ENCODE data around the gene DZANK1.
"Not testable (repeated sequence)": the region's sequence is repeated elsewhere in the genome, so short reads cannot be mapped to it uniquely, and the experiment has no call there.

The DZANK1 gene

DNA sequence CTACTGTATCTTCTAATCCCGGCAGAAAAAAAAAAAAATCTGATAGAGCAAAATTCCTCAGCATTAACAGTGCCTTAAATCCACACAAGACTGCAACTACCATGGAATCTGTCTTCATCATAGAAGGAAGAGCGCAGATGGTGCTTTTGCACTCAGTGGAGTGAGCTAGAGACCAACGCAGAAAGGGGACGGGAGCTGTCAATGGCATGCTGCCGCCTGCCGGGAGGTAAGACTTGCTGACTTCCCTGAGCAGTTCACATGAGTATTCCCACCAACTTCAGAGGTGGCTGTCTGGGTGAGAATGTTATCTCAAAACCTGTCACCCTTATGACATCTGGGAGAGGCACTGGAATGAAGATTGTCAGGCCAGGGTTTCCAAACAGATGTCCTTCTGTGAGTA lies 35.6 kb downstream of the DZANK1 start:
- no peak for DNase-seq

- no peak for DNase-seq
Observed at GRCh38 chr20:18430172-18430826, 36.5 kb downstream of the DZANK1 start.

- DNase-seq: no peak
Observed at GRCh38 chr20:18428490-18429173, 38.2 kb downstream of the DZANK1 start.

DNA sequence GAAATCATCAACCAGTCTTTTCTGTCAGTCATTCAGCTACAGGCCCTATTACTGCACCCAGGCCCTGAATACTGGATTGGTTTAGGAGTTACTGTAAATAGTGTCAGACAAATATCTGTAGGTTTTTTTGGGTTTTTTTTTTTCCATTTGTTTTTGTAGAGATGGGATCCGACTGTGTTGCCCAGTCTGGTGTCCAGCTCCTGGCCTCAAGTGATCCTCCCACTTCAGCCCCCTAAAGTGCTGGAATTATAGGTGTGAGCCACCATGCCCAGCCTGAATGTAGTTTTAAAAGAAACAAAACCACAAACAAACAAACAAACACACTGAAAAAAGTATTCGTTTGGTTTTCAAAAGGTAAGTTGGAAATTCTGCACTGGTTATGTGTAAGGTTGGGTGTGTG lies 39.6 kb downstream of the DZANK1 start:
- no peak for DNase-seq

DNA sequence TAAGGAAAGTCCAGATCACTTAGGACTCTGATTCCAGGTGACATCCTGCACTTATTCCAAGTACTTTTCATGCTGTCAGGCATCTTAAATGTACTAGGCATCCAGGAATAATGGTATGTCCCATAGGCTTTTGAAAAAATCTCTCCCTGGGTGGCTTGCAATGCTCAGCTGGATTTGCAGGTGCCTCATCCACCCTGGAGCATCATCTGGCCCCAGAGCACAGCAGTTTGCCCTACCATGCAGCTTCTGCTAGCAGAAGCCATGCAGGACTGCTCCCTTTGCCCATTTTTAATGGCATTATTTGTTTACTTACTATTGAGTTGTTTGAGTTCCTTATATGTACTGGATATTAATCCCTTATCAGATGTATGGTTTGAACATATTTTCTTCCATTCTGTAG lies 45.2 kb downstream of the DZANK1 start:
- no peak for DNase-seq

DNA sequence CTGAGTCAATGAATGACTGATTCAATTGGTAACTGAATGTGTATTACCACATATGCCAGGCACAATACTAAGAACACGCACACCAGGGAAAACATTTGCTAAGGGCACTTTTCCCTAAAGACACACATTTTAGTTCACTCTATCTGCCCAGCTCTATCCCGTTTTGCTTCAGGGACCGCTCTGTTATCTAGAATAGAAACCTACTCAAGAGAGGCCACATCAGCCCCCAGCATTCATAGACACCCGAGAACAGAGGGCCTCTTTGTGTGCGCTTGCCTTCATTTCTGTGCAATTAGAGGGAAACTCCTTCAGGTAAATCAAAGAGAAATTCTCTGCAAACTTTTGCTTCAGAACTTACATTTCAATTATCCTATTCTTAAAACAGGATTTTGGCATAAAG lies 50.3 kb downstream of the DZANK1 start:
- no peak for DNase-seq

DNA sequence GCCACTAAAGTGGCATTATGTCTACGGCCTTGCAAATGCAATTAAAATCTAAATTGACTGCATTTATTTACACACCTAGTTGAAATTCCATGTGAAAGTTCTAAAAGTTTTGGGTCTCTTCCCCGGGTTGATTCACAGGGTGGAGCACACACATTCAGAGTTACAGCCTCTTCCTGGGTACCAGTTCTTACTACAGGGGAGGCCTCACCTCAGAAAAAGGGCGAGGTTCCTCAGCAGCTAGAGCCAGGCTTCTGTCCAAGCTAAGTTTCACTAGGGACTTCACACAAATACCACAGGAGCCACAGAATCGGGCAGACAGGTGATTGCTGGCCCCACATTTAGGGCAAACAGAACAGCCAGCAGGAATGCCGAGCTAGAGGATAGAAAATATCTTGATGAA lies 52.7 kb downstream of the DZANK1 start:
- DNase-seq: no peak

GRCh38 chr20:18412221-18412901 lies 54.5 kb downstream of the DZANK1 start:
- DNase-seq: no peak

DNA sequence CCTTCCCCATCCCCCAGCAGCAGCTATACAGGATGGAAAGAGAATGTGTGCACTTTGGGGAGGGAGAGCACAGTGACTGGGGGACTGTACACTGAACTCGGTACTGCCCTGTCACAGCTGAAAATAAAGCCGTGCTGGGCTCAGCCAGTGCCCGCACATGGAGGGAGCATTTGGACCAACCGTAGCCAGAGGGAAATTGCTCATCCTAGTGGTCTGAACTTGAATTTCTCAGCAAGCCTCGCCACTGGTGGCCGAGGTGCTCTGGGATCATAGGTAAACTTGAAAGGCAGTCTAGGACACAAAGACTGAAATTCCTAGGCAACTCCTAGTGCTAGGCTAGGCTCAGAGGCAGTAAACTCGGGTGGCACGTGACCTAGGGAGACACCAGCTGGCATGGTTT lies 61.0 kb downstream of the DZANK1 start:
- DNase-seq: no peak

GRCh38 chr20:18404172-18404571 lies 62.7 kb downstream of the DZANK1 start:
- no peak for DNase-seq

DNA sequence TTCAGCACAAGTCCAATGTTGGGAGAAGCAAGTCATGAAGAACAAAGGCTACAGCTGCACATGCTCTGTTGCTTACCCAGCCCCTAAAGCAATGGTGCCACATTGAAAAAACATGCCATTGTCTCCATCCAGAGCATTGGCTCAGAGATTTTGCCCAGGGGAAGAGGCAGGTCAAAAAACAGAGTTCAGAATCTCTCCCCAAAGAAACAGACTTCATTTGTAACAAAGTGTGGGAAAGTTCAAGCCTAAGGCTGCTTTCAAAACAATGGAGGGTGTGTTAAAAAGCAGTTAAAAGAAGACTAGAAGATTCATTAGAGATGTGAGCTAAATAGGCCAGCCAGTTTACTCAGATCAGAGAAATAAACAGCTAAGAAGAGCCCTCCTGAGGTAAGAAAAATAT lies 63.6 kb downstream of the DZANK1 start:
- no peak for DNase-seq

DNA sequence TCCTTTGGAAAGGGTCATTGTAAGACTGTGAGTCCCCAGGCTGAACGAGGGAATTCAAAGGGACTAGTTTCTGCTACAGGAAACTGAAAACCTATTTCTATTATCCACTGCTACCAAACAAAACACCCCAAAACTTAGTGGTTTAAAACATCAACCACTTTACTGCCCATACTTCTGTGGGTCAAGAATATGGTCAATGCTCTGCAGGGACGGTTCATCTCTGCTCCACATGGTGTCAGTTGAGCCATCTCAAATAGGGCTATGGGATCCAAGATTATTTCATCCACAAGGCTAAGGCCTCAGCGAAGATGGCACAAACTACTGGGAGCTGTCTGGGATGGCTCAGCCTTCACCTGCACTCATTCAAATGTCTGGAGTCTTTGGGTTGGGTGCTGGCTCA lies 65.5 kb downstream of the DZANK1 start:
- DNase-seq: no peak

DNA sequence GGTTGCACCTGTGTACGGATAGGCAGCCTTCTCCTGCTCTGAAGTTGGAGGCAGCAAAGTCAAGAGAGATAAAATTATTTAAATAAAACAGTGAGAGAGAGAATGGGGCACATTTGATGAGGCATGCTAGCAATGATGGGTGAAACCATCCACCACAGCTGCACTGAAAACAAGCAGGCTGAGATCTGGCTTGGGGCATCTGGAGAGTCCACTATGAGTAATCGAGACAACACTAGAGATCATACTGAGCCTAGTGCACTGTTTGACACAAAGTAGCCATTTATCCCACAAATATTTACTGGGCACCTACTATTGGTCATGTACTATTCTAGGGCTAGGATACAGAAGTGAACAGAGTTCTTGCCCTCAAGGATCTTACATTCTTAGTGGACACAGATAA lies 66.4 kb downstream of the DZANK1 start:
- DNase-seq: no peak

DNA sequence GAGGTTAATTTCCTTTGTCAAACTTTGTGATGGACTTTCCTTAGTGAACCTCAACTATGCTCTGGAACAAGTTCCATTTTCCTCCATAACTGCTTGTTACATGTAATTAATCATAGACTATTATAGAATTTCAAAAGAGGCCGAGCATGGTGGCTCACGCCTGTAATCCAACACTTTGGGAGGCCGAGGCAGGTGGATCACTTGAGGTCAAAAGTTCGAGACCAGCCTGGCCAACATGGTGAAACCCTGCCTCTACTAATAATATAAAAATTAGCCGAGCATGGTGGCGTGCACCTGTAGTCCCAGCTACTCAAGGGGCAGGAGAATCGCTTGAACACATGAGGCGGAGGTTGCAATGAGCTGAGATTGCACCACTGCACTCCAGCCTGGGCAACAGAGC lies 68.1 kb downstream of the DZANK1 start:
- DNase-seq: not testable (repeated sequence)

GRCh38 chr20:18397030-18397429 lies 69.8 kb downstream of the DZANK1 start:
- DNase-seq: no peak

DNA sequence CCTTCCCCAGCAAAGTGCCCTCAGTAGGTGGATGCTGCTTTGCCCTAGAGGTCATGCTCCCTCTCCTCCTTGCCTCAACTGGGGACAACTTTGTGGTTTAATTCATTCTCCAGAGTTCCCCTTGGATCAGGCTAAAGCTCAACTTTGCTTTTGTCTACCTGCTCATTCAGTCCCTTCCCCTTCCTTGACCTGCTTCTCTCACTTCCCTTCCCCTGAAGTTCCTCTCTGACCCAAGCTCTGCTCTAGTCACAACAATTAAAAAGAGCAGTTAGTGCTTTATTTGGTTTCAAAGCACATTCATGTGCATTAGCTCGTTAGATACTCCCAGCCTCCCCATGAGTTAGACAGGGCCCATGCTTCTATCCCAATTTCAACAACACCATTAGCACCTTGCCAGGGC lies 71.3 kb downstream of the DZANK1 start:
- DNase-seq: no peak

DNA sequence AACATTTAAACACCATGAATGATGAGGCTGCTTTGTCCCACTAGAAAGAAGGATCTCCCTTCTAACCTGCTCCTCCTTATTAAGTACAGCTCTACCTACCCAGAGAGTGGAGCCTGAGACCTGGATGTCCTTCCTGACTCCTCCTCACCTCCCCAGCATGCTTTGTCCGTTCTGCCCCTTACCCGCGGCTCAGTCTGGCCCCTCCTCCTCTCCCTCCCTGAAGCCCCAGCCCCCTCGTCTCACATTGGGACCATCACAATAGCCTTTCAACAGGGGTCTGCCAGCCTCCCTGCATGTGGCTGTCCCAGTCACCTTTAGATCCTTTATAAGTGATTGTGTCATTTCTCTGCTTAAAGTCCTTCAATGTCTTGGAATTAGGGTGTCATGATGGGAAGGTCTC lies 72.5 kb downstream of the DZANK1 start:
- DNase-seq: no peak

DNA sequence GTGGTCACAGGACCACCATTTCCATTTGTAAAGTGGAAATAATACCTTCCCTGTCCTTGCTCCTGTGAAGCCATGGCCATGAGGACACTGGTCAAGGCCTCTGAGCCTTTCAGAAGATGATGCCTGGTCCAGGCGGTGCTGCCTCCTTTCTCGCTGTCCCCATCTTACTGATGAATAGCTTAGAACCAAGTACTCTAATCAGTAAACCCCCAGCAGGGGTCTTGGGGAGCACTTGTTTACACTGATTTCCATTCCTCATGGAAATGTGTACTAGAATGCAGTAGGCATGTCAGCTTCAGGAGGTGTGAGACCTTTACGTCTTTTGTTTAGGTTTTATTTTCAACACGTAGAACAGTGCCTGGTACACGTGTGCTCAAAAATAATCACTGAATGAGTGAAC lies 75.1 kb downstream of the DZANK1 start:
- DNase-seq: no peak

GRCh38 chr20:18390201-18390600 lies 76.6 kb downstream of the DZANK1 start:
- no peak for DNase-seq

DNA sequence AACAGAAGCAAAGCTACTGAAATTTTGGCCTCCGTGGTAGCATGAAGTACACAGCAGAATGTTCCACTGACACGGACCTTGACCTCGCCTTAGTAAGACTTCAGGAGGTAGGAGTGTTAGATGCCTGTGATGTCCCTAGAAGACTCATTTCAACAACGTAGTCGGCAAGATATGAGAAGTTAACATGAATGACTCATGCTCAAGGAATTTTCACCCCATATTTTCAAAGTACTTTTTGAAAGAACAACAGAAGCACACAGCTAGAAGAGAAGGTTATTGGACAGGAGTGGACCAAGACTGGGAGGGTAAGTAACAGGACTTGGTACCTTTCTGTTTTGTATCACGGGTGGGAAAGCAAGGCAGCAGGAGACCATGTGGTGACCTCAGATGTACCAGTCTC lies 78.0 kb downstream of the DZANK1 start:
- no peak for DNase-seq

- no peak for DNase-seq
Observed at GRCh38 chr20:18380908-18381529, 85.8 kb downstream of the DZANK1 start.

DNA sequence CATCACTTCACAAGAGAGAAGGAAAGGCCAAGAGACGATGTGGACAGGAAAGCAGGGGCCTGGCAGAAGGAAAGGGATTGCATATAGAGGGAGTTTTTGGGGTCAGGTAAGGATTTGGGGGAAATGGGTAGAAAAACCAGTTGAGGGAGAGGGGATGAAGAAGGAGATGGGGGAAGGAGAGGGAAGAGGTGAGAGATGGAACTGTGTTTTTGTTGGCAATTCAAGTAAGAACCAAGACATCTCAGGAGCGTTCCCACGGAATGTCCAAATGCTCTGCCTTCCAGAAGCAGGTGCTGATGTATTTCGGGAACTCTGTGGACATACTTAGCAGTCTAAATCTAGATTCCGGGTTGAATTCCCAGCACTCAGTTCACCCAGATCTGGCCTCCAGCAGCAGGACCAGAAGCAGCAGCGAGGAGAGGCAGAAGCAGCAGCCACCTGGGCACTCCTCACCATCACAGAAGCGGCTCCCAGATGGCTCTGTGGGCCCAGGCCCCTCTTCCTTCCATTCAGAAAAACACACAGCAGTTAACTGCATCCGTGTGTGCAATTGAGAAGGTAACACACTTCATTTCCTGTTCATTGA lies 88.8 kb downstream of the DZANK1 start:
- no peak for DNase-seq

DNA sequence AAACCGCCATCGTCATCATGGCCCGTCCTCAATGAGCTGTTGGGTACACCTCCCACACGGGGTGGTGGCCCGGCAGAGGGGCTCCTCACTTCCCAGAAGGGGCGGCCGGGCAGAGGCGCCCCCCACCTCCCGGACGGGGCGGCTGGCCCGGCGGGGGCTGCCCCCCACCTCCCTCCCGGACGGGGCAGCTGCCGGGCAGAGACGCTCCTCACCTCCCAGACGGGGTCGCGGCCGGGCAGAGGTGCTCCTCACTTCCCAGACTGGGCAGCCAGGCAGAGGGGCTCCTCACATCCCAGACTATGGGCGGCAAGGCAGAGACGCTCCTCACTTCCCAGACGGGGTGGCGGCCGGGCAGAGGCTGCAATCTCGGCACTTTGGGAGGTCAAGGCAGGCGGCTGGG lies 91.3 kb downstream of the DZANK1 start:
- not testable (repeated sequence) for DNase-seq

DNA sequence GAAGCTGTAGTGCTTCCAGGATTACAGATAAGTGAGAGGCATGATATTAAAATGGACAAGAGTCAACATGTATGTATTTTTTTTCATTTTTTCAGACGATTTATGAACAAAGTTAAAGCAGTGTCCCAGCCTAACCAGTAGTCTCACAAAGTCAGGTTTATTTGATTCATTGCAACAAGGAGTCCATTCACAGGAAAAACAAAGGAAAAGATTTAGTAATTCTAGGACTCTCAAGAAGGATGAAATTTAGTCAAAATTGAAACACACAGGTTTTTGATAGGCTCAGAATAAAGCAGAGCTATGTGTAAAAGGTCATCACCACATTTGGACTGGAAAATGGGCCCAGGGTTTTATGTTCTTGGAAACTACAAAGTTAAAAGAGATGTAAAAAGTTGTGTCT lies 94.5 kb downstream of the DZANK1 start:
- DNase-seq: no peak

Measured in right hindlimb (tissue), 1 donor.